Astrocyte of the spinal cord (primary cell): ENCODE results near the gene ACAA2.

Experiments
- DNase-seq: peaks from one replicate; pipeline ENCODE4 v3.0.0; 2011; ENCODE audit warnings: low read depth, low spot score
- H3K4me3 ChIP-seq: 2 replicates; pipeline ENCODE4 v1.5.1; 2011; ENCODE audit warnings: low read depth, mild to moderate bottlenecking, low read length, moderate library complexity
- in situ Hi-C: cut with HindIII; loops from 2 replicates; pipeline ENCODE4 v1.10.0; 2017; ENCODE audit warnings: low sequenced_read_pairs
- TF ChIP-seq, protein P1 (sequence below): IDR thresholded peaks from 2 replicates; pipeline ENCODE4 v1.5.1; 2012; ENCODE audit warnings: low read depth, mild to moderate bottlenecking, low read length, inconsistent platforms

Gene ACAA2

DNA sequence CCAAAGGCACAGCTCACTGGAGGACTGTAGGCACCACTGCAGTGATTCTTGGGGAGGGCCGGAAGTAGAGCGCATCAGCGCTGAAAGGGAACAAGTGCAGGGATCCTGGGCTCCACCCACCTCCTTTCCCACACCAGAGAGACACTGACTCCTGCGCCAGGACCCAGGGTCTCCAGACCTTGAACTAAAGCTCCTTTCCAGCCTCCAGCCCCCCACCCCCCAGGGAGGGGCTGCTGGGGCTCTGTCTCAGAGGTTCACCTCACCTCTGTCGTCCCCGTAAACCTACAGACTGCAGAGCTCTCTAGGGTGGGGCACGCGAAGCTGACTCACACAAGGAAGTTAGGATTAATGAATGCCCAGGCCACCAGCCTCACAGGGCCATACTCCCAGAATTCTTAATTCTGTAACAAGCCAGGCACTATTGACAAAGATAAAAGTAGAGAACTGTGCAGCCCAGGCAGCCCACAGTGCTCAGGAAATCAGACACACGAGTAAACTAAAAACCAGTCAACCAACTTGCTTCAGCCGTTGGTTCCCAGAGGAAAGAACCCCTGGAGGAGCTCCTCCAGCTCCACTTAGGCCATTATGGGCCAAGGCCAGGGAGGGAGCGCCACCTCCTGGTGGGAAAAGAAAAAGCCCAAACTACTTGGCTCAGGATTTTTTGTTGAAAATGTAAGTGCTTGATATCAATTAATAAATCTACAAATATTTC, 45.1 kb upstream of the ACAA2 start:
- TF ChIP-seq, protein P1, sequence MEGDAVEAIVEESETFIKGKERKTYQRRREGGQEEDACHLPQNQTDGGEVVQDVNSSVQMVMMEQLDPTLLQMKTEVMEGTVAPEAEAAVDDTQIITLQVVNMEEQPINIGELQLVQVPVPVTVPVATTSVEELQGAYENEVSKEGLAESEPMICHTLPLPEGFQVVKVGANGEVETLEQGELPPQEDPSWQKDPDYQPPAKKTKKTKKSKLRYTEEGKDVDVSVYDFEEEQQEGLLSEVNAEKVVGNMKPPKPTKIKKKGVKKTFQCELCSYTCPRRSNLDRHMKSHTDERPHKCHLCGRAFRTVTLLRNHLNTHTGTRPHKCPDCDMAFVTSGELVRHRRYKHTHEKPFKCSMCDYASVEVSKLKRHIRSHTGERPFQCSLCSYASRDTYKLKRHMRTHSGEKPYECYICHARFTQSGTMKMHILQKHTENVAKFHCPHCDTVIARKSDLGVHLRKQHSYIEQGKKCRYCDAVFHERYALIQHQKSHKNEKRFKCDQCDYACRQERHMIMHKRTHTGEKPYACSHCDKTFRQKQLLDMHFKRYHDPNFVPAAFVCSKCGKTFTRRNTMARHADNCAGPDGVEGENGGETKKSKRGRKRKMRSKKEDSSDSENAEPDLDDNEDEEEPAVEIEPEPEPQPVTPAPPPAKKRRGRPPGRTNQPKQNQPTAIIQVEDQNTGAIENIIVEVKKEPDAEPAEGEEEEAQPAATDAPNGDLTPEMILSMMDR: peak; percentile 84
- H3K4me3 ChIP-seq: no peak overlapping the region
- in situ Hi-C loops: no loop called here
- peak; percentile 80 for DNase-seq

- H3K4me3 ChIP-seq: no peak overlapping the region
- no peak for DNase-seq
- in situ Hi-C loops: no loop called here
- TF ChIP-seq, protein P1: peak; percentile 6
Observed at GRCh38 chr18:49857708-49858107, 44.4 kb upstream of the ACAA2 start.

DNA sequence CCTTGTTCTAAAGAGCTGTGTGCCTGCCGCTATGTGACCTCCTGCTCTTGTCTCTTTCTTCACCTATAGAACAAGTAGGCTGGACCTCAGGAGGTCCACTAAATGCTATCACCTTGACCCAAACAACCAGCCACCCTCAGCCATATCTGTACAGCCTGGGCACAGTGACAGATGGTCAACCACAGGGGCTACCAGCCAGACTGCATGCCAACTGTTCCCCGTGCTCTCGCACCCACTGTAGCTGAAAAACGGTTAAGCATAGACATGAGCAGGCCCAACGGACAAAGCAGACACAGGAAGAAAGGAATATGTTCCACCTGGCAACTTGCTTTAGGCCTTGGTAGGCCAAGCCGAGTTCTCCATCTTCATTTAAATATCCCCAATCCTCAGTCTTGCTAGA, 43.2 kb upstream of the ACAA2 start:
- DNase-seq: no peak
- no peak overlapping the region for H3K4me3 ChIP-seq
- in situ Hi-C loops: no loop called here
- TF ChIP-seq, protein P1: no peak

DNA sequence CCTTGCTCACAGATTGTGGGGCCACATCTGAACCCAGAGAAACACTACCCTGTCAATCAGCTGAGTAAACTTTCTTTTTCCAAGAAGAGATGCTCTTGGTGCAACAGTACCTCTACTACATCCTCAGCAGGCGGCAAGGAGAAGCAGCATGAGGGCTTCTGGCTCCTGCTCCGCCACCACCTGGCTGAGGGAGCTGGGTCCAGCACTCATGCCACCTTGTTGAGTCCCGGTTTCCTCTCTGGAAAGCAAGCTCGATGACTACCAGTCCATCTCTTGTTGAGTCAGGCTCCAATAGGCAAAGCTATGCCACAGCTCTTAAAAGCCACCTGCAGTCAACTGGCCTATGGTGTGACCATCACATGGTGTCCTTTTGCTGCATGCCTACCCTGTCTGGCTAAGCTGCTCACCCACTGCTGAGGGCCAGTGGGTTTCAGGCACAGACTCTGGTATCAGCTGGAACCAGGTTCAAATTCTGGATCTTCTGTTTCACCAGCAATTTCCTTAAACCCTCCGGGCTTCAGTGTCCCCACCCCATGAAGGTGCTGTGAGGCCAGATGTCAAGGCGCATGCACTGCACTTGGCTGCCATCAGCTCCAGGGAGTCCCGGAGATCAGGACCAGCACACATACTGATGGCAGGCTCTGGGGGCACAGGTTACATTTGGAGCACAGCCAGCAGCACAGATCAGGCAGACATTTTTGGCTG, 42.5 kb upstream of the ACAA2 start:
- no peak for DNase-seq
- in situ Hi-C loops: no loop called here
- H3K4me3 ChIP-seq: no peak overlapping the region
- TF ChIP-seq, protein P1: no peak

GRCh38 chr18:49854681-49855080, 41.3 kb upstream of the ACAA2 start:
- TF ChIP-seq, protein P1: no peak
- in situ Hi-C loops: no loop called here
- H3K4me3 ChIP-seq: no peak overlapping the region
- DNase-seq: no peak

DNA sequence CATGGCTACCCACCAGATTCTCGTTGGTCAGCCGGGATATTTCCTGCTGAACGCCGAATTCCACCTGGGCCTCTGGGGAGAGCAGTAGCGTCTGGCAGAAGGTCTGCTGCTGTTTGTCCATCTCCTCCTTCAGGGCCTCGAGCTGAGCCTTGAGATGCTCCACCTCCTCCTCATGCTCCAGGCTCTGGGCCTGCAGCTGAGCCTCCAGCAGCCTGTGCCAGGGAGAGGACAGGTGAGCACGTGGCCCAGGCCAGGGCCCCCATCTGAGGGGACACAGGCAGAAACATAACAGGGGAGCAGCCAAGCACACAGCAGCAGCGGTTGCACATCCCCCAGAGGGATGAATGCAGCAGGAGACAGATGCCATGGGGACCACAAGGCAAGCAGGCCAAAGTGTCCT, 40.1 kb upstream of the ACAA2 start:
- no peak for DNase-seq
- in situ Hi-C loops: no loop called here
- H3K4me3 ChIP-seq: no peak overlapping the region
- TF ChIP-seq, protein P1: no peak
